Body of pancreas (tissue), 4 donors: ENCODE measurements around the gene TTPAL. TPM values are rescaled to one million over a fixed set of nuclear protein-coding genes. Genes with fewer than 3 reads are reported as not detected.

Experiments
- ATAC-seq: fragments of 150-250 bp; one replicate; pipeline ENCODE4 v1.9.1; 2016
- DNase-seq, 4 donors: peaks; one replicate each; pipeline ENCODE4 v3.0.0-alpha.2; 2019
- H3K27ac ChIP-seq, 4 donors: fragments of 200-600 bp; sonication (generic); 1 replicate in 3 of 4; 2 replicates in 1 of 4; pipeline versions ENCODE4 v1.5.1 to v1.6.1; 2016 to 2019; ENCODE audit warnings: mild to moderate bottlenecking in 1 of 4, mixed read lengths in 1 of 4, moderate library complexity in 1 of 4
- H3K27me3 ChIP-seq, 2 donors: fragments of 200-600 bp; sonication (generic); one replicate each; pipeline ENCODE4 v1.6.0; 2016; ENCODE audit warnings: mild to moderate bottlenecking in 1 of 2
- H3K36me3 ChIP-seq, 2 donors: fragments of 200-600 bp; sonication (generic); replicated peaks in 1 of 2; 2 replicates each; pipeline ENCODE4 v1.5.1; 2016; ENCODE audit warnings: low read depth in 2 of 2; ENCODE audit not compliant: insufficient read depth in 1 of 2
- H3K4me1 ChIP-seq: fragments of 200-600 bp; sonication (generic); one replicate; pipeline ENCODE4 v1.6.0; 2016
- H3K4me3 ChIP-seq, 2 donors: fragments of 200-600 bp; sonication (generic); 1 replicate in 1 of 2; 2 replicates in 1 of 2; pipeline ENCODE4 v1.5.1; 2016 to 2019
- H3K9me3 ChIP-seq, 3 donors: fragments of 200-600 bp; sonication (generic); 1 replicate in 2 of 3; 2 replicates in 1 of 3; pipeline ENCODE4 v1.5.1; 2016
- CTCF ChIP-seq, 7 experiments: fragments of 450-650 bp in 4 of 7; fragments of 200-600 bp in 3 of 7; sonication (generic) in 3 of 7; IDR thresholded peaks; one replicate each; pipeline ENCODE4 v1.5.1; 2016 to 2019; ENCODE audit warnings: antibody characterized with exemption in 7 of 7
- POLR2A ChIP-seq, 3 donors: fragments of 450-650 bp; IDR thresholded peaks; one replicate each; pipeline ENCODE4 v1.6.1; 2016; ENCODE audit warnings: antibody characterized with exemption in 3 of 3, mild to moderate bottlenecking in 2 of 3
- WGBS, 2 donors: methylation state at CpG; one replicate each; pipeline ENCODE4 v1.1.5; 2017; 5-methylcytosine and 5-hydroxymethylcytosine counted together
- intact Hi-C: fragments of 100-400 bp; cut with DNase I; formaldehyde crosslinking; loops from one replicate; pipeline ENCODE4 v1.15.1; 2023
- total RNA-seq, 2 donors: library from RNA; depleted of rRNA; stranded (reverse); fragments of >200 nt; gene quantifications; one replicate each; pipeline ENCODE4 v1.1.0, GENCODE V29; 2016

Gene TTPAL
- total RNA-seq, 2 donors from 2014 or later = 8.3 to 9.9 TPM

DNA sequence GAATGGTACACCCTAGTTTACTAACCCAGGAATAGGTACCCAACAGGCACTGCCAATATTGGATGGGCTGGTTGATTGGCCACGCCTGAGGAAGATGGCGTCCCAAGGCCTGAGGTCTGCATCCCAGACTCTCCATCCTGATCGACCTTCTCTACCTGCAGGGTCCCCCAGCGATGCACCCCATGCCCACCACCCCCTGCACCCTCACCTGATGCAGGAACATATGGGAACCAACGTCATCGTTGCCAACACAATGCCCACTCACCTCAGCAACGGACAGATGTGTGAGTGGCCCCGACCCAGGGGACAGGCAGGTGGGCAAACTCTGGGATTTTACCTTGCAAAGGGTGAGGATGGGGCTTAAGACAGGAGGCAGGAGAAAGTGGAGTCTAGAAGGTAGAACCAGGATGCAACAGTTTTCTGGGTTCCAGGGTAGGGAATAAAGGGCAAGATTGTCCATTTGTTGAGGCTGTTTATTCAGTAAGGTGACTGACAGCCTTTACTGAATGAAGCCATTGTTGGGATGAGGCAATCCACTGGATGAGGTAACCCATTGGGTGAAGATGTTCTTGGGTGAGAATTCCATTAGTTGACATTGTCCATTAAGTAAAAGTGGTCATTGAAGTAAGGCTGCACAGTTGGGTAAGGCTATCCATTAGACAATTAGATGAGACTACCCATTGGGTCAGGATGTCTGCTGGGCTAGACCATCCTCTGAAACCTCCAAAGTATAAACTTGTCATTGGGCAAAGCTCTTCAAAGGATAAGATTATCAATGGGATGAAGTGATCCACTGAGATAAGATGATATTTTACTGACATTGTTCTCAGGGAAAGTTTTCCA, 47.3 kb upstream of the TTPAL start:
- Histone ChIP-seq H3K27ac (no peak overlapping the region), H3K36me3 (peaks cover 0 to 9% of the 10 kb centered on the region in 2 donors), H3K4me1 (no peaks in the 10 kb centered on the region), H3K9me3 (no peaks in the 10 kb centered on the region), H3K4me3 (no peak overlapping the region), H3K27me3 (no peaks in the 10 kb centered on the region)
- no peak for ATAC-seq
- no peak for DNase-seq
- intact Hi-C loops = no loop called here
- 86 to 93% methylated on average over 7 to 8 of the region's 8 CpGs for WGBS, 2 donors
- TF ChIP-seq POLR2A (IDR thresholded peaks at IDR 0.05) (no peak), CTCF (IDR thresholded peaks at IDR 0.05) (no peak)

DNA sequence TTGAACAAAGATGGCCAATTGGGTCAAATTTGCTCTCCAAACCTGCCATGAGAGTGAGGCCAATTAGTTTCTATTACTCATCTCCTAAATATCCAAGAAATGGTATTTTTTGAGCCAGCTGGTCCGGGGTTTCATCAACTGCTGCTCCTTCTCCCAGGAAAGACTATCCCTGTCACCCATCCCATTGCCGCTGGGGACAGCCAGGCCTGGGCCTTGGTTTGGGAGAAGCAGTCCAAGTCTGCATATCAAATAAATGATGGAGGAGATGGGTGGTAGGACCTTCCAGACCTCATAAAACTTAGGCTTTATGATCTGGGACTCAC, 46.7 kb upstream of the TTPAL start:
- H3K27me3 ChIP-seq = no peaks in the 10 kb centered on the region
- peaks cover 5% of the 10 kb centered on the region for H3K4me1 ChIP-seq
- WGBS, 2 donors = 92 to 97% methylated on average over 2 of the region's 2 CpGs
- TF ChIP-seq CTCF (IDR thresholded peaks at IDR 0.05) (no peak), POLR2A (IDR thresholded peaks at IDR 0.05) (no peak)
- H3K4me3 ChIP-seq = no peak overlapping the region
- H3K9me3 ChIP-seq = no peaks in the 10 kb centered on the region
- intact Hi-C loops = no loop called here
- no peak overlapping the region for H3K27ac ChIP-seq
- peaks cover 0 to 9% of the 10 kb centered on the region in 2 donors for H3K36me3 ChIP-seq
- DNase-seq (no peak), ATAC-seq (no peak)

DNA sequence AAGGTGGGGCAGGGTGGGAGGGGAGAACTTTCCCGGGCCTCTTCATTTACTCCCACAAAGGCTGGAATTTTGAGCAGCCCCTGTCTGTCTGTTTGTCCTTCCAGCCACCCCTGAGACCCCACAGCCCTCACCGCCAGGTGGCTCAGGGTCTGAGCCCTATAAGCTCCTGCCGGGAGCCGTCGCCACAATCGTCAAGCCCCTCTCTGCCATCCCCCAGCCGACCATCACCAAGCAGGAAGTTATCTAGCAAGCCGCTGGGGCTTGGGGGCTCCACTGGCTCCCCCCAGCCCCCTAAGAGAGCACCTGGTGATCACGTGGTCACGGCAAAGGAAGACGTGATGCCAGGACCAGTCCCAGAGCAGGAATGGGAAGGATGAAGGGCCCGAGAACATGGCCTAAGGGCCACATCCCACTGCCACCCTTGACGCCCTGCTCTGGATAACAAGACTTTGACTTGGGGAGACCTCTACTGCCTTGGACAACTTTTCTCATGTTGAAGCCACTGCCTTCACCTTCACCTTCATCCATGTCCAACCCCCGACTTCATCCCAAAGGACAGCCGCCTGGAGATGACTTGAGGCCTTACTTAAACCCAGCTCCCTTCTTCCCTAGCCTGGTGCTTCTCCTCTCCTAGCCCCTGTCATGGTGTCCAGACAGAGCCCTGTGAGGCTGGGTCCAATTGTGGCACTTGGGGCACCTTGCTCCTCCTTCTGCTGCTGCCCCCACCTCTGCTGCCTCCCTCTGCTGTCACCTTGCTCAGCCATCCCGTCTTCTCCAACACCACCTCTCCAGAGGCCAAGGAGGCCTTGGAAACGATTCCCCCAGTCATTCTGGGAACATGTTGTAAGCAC, 46.0 kb upstream of the TTPAL start:
- peaks cover 0 to 4% of the 10 kb centered on the region in 2 donors for H3K36me3 ChIP-seq
- H3K27me3 ChIP-seq = no peaks in the 10 kb centered on the region
- H3K4me3 ChIP-seq = no peak overlapping the region
- no peak overlapping the region for H3K27ac ChIP-seq
- TF ChIP-seq POLR2A (IDR thresholded peaks at IDR 0.05) (no peak), CTCF (IDR thresholded peaks at IDR 0.05) (no peak)
- peaks cover 12% of the 10 kb centered on the region for H3K4me1 ChIP-seq
- 85 to 89% methylated on average over 13 to 17 of the region's 17 CpGs for WGBS, 2 donors
- ATAC-seq = no peak
- no peak for DNase-seq
- H3K9me3 ChIP-seq = no peaks in the 10 kb centered on the region
- intact Hi-C loops = no loop called here

- no peaks in the 10 kb centered on the region for H3K9me3 ChIP-seq
- no peak for DNase-seq
- no peaks in the 10 kb centered on the region for H3K36me3 ChIP-seq
- TF ChIP-seq CTCF (IDR thresholded peaks at IDR 0.05) (no peak), POLR2A (IDR thresholded peaks at IDR 0.05) (no peak)
- H3K4me1 ChIP-seq = peaks cover 13% of the 10 kb centered on the region
- WGBS, 2 donors = 85 to 90% methylated on average over 7 of the region's 7 CpGs
- H3K4me3 ChIP-seq = no peak overlapping the region
- H3K27me3 ChIP-seq = no peaks in the 10 kb centered on the region
- intact Hi-C loops = no loop called here
- ATAC-seq = no peak
- H3K27ac ChIP-seq = no peak overlapping the region
These were observed 45.2 kb upstream of the TTPAL start for GRCh38 chr20:44430270-44431065.
